H9 (cell line): Measurements from ENCODE around the gene MRLN. TPM values are rescaled to one million over a fixed set of nuclear protein-coding genes. Genes with fewer than 3 reads are reported as not detected.

ENCODE experiments used
- DNase-seq: peaks from one replicate; pipeline ENCODE4 v3.0.0-alpha.2; 2017
- H2AFZ ChIP-seq: one replicate; pipeline ENCODE4 v1.6.1; 2013; ENCODE audit warnings: mild to moderate bottlenecking, low read length, control low read depth, moderate library complexity
- H2AK5ac ChIP-seq: 2 replicates; pipeline ENCODE4 v1.6.1; 2013; ENCODE audit warnings: low read length, control low read depth, mixed read lengths; ENCODE audit not compliant: insufficient read length
- H2BK120ac ChIP-seq: one replicate; pipeline ENCODE4 v1.6.1; 2013; ENCODE audit warnings: low read depth, mild to moderate bottlenecking, low read length, control low read depth, inconsistent platforms; ENCODE audit not compliant: poor library complexity, severe bottlenecking
- H2BK12ac ChIP-seq: 2 replicates; pipeline ENCODE4 v1.6.1; 2013; ENCODE audit warnings: low read length, control low read depth, mixed read lengths, low read depth; ENCODE audit not compliant: insufficient read length
- H2BK15ac ChIP-seq: 2 replicates; pipeline ENCODE4 v1.6.1; 2013; ENCODE audit warnings: low read depth, low read length, control low read depth
- H2BK20ac ChIP-seq: one replicate; pipeline ENCODE4 v1.6.1; 2013; ENCODE audit warnings: low read depth, mild to moderate bottlenecking, low read length, control low read depth, inconsistent platforms; ENCODE audit not compliant: poor library complexity, severe bottlenecking
- H2BK5ac ChIP-seq: 2 replicates; pipeline ENCODE4 v1.6.1; 2013; ENCODE audit warnings: low read length, control low read depth, mixed read lengths; ENCODE audit not compliant: insufficient read length
- H3K14ac ChIP-seq: 2 replicates; pipeline ENCODE4 v1.6.1; 2013; ENCODE audit warnings: low read length, control low read depth; ENCODE audit not compliant: insufficient read depth
- H3K18ac ChIP-seq: 2 replicates; pipeline ENCODE4 v1.6.1; 2013; ENCODE audit warnings: low read depth, mild to moderate bottlenecking, mixed read lengths, low read length, control low read depth; ENCODE audit not compliant: insufficient read length
- H3K23ac ChIP-seq: 2 replicates; pipeline ENCODE4 v1.6.1; 2013; ENCODE audit warnings: low read length, control low read depth, mixed read lengths, low read depth; ENCODE audit not compliant: insufficient read length
- H3K23me2 ChIP-seq: 2 replicates; pipeline ENCODE4 v1.6.1; 2013; ENCODE audit warnings: low read depth, mild to moderate bottlenecking, mixed read lengths, low read length, control low read depth; ENCODE audit not compliant: insufficient read length, poor library complexity, severe bottlenecking
- H3K27ac ChIP-seq: 2 replicates; pipeline ENCODE4 v1.5.1; 2013; ENCODE audit warnings: low read length, control low read depth, mixed read lengths, low read depth; ENCODE audit not compliant: insufficient read length
- H3K27me3 ChIP-seq: 2 replicates; pipeline ENCODE4 v1.6.1; 2013; ENCODE audit warnings: low read length, control low read depth, inconsistent platforms; ENCODE audit not compliant: insufficient read depth
- H3K4ac ChIP-seq: 2 replicates; pipeline ENCODE4 v1.6.1; 2013; ENCODE audit warnings: low read depth, mild to moderate bottlenecking, control low read depth, inconsistent platforms, low read length, moderate library complexity
- H3K4me1 ChIP-seq: 2 replicates; pipeline ENCODE4 v1.6.1; 2013; ENCODE audit warnings: low read length, control low read depth, inconsistent platforms; ENCODE audit not compliant: insufficient read depth
- H3K4me2 ChIP-seq: 2 replicates; pipeline ENCODE4 v1.6.1; 2013; ENCODE audit warnings: low read length, control low read depth, mixed read lengths; ENCODE audit not compliant: insufficient read length, insufficient read depth
- H3K56ac ChIP-seq: 2 replicates; pipeline ENCODE4 v1.6.1; 2013; ENCODE audit warnings: low read depth, mild to moderate bottlenecking, mixed read lengths, low read length, control low read depth; ENCODE audit not compliant: insufficient read length
- H3K79me1 ChIP-seq: 2 replicates; pipeline ENCODE4 v1.6.1; 2013; ENCODE audit warnings: low read depth, mild to moderate bottlenecking, moderate library complexity, low read length, control low read depth, inconsistent platforms; ENCODE audit not compliant: insufficient read depth, poor library complexity, severe bottlenecking
- H3K79me2 ChIP-seq: 2 replicates; pipeline ENCODE4 v1.6.1; 2013; ENCODE audit warnings: low read length, control low read depth, inconsistent platforms; ENCODE audit not compliant: insufficient read depth
- H3K9ac ChIP-seq: 2 replicates; pipeline ENCODE4 v1.6.1; 2013; ENCODE audit warnings: low read length, control low read depth, mixed read lengths; ENCODE audit not compliant: insufficient read length; ENCODE audit errors: extremely low read depth
- H3K9me3 ChIP-seq: one replicate; pipeline ENCODE4 v1.6.1; 2013; ENCODE audit warnings: low read depth, low read length, inconsistent platforms; ENCODE audit not compliant: control insufficient read depth
- H3T11ph ChIP-seq: one replicate; pipeline ENCODE4 v1.6.1; 2013; ENCODE audit warnings: mild to moderate bottlenecking, low read length, control low read depth, inconsistent platforms
- H4K20me1 ChIP-seq: one replicate; pipeline ENCODE4 v1.6.1; 2013; ENCODE audit not compliant: control insufficient read depth, insufficient read length, insufficient read depth
- H4K5ac ChIP-seq: 2 replicates; pipeline ENCODE4 v1.6.1; 2013; ENCODE audit warnings: low read depth, mild to moderate bottlenecking, mixed read lengths, low read length, control low read depth; ENCODE audit not compliant: insufficient read length
- H4K8ac ChIP-seq: replicated peaks from 2 replicates; pipeline ENCODE4 v1.6.1; 2013; ENCODE audit warnings: low read length, control low read depth, mixed read lengths, low read depth; ENCODE audit not compliant: insufficient read length
- H4K91ac ChIP-seq: 2 replicates; pipeline ENCODE4 v1.6.1; 2013; ENCODE audit warnings: low read depth, mild to moderate bottlenecking, moderate library complexity, mixed read lengths, low read length, control low read depth; ENCODE audit not compliant: insufficient read length
- H3K27ac Mint-ChIP-seq, 3 experiments: 2 replicates in 2 of 3; 3 replicates in 1 of 3; pipeline ENCODE4 v1.8.0; 2020 to 2021; ENCODE audit warnings: mixed read lengths in 3 of 3, mild to moderate bottlenecking in 1 of 3, moderate library complexity in 1 of 3
- H3K27me3 Mint-ChIP-seq: 2 replicates; pipeline ENCODE4 v1.8.0; 2021; ENCODE audit warnings: low read depth, mild to moderate bottlenecking, moderate library complexity, mixed read lengths
- H3K36me3 Mint-ChIP-seq, 3 experiments: 2 replicates in 2 of 3; 3 replicates in 1 of 3; pipeline ENCODE4 v1.8.0; 2020 to 2021; ENCODE audit warnings: low read depth in 3 of 3, mixed read lengths in 3 of 3; ENCODE audit not compliant: insufficient read depth in 1 of 3
- H3K4me1 Mint-ChIP-seq, 2 experiments: 2 replicates each; pipeline ENCODE4 v1.8.0; 2020; ENCODE audit warnings: mixed read lengths in 2 of 2
- H3K4me3 Mint-ChIP-seq, 2 experiments: 2 replicates in 1 of 2; 3 replicates in 1 of 2; pipeline ENCODE4 v1.8.0; 2020 to 2021; ENCODE audit warnings: mild to moderate bottlenecking in 2 of 2, mixed read lengths in 2 of 2, moderate library complexity in 1 of 2
- H3K9me3 Mint-ChIP-seq, 2 experiments: 2 replicates in 1 of 2; 3 replicates in 1 of 2; pipeline ENCODE4 v1.8.0; 2020; ENCODE audit warnings: mild to moderate bottlenecking in 2 of 2, mixed read lengths in 2 of 2, moderate library complexity in 1 of 2
- CTCF ChIP-seq: fragments of 200-600 bp; sonication (generic); conservative IDR thresholded peaks from 3 replicates; pipeline ENCODE4 v1.8.0; 2021; ENCODE audit warnings: antibody characterized with exemption, mild to moderate bottlenecking
- WGBS: extraction: QIAGEN DNeasy Blood & Tissue Kit; methylation state at CpG from one replicate; pipeline ENCODE4 v1.1.7; 2013; ENCODE audit warnings: missing lambda C conversion rate, low lambda C conversion rate, mixed read lengths; ENCODE audit not compliant: insufficient read length; ENCODE audit errors: extremely low coverage; 5-methylcytosine and 5-hydroxymethylcytosine counted together
- total RNA-seq: library from RNA; stranded (reverse); gene quantifications from 2 replicates; pipeline ENCODE4 v1.2.1, GENCODE V29; 2021

Gene MRLN
- total RNA-seq, 1 experiment from 2014 or later = not detected

DNA sequence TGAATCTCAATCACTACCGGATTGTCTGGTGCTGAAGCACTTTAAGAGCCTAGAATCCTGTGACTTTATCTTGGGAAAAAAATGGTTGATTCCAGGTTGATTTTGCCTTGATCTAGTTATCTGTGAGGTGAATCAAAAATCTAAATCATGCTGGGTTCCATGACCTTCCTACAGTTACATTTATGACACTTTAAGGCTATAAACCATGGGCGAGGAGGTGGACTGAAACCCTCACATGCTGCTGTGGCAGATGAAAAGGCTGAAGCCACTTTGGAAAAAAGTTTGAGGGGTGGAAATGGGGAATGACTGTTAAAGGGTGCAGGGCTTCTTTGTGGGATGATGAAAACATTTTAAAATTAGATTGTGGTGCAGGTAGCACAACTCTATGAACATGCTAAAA, 61.1 kb downstream of the MRLN start:
- Histone ChIP-seq H3K4me1 (no peaks in the 10 kb centered on the region), H2BK15ac (no peak overlapping the region), H2BK12ac (no peak overlapping the region), H3K14ac (no peak overlapping the region), H4K91ac (no peak overlapping the region), H3K27me3 (no peaks in the 10 kb centered on the region), H3K9me3 (no peaks in the 10 kb centered on the region), H2BK20ac (no peak overlapping the region), H2AK5ac (no peak overlapping the region), H3T11ph (no peak overlapping the region), H3K4me2 (no peak overlapping the region), H3K9ac (no peak overlapping the region), H2BK5ac (no peak overlapping the region), H4K20me1 (no peaks in the 10 kb centered on the region), H3K4ac (no peak overlapping the region), H3K23ac (no peak overlapping the region), H2BK120ac (no peak overlapping the region), H3K79me2 (no peaks in the 10 kb centered on the region), H3K27ac (no peak overlapping the region), H4K8ac (no peak overlapping the region), H3K56ac (no peak overlapping the region), H3K79me1 (no peaks in the 10 kb centered on the region), H3K18ac (no peak overlapping the region), H2AFZ (no peak overlapping the region), H4K5ac (no peak overlapping the region), H3K23me2 (no peaks in the 10 kb centered on the region)
- no peak for DNase-seq
- H3K36me3 Mint-ChIP-seq = peaks cover 2 to 23% (median 3%) of the 10 kb centered on the region in 3 experiments; a peak in 6 of 7 replicates
- peak overlapping the region in 1 of 3 experiments; percentile 84; a peak in 3 of 7 replicates for H3K27ac Mint-ChIP-seq
- WGBS = no CpG with 5 or more reads among the region's 2 CpGs
- peaks cover 4 to 5% of the 10 kb centered on the region in 2 experiments; a peak in 3 of 5 replicates for H3K9me3 Mint-ChIP-seq
- no peak overlapping the region for H3K4me3 Mint-ChIP-seq
- no peak for TF ChIP-seq CTCF
- no peaks in the 10 kb centered on the region for H3K27me3 Mint-ChIP-seq
- no peaks in the 10 kb centered on the region; a peak in 1 of 4 replicates for H3K4me1 Mint-ChIP-seq
